ENCODE data around the gene OTC. TPM values are rescaled to one million over a fixed set of nuclear protein-coding genes. Genes with fewer than 3 reads are reported as not detected.

OTC gene
- total RNA-seq, 1 donor from 2014 or later, result 2.7 TPM

GRCh38 chrX:38327007-38327774, 25.2 kb upstream of the OTC start, which contains the start of gene RPGR:
TSS of gene RPGR (minus strand) at chrX:38327509. CDS start at chrX:38327367, 142 bp downstream.
- intact Hi-C loops (cut with DNase I), result no loop called here
- H3K9me3 ChIP-seq, result no peaks in the 10 kb centered on the region
- H3K27ac ChIP-seq, result peak within 1 kb of the TSS; percentile 62
- peak within 1 kb of the TSS; percentile 50 to 54 for H3K4me3 ChIP-seq
- no peaks in the 10 kb centered on the region for H3K36me3 ChIP-seq
- peak in 1 of 2 donors; percentile 89 for DNase-seq (ENCODE audit: extremely low spot score in 2 of 2)
- H3K27me3 ChIP-seq, result no peaks in the 10 kb centered on the region
- no peaks in the 10 kb centered on the region for H3K4me1 ChIP-seq
- TF ChIP-seq POLR2A (IDR thresholded peaks at IDR 0.05), result no peak
- TF ChIP-seq CTCF (IDR thresholded peaks at IDR 0.05), result peak; percentile 21 to 65 (median 41)
- TF ChIP-seq POLR2AphosphoS5 (IDR thresholded peaks at IDR 0.05; ENCODE audit: insufficient read depth in 1 of 2, low read depth in 1 of 2), result peak; percentile 42 to 83

GRCh38 chrX:38327775-38328081, 24.7 kb upstream of the OTC start:
- Histone ChIP-seq H3K9me3 (no peaks in the 10 kb centered on the region), H3K36me3 (no peaks in the 10 kb centered on the region), H3K27me3 (no peaks in the 10 kb centered on the region), H3K4me3 (peak overlapping the region; percentile 50 to 54), H3K4me1 (no peaks in the 10 kb centered on the region), H3K27ac (peak overlapping the region; percentile 62)
- no peak for TF ChIP-seq CTCF (IDR thresholded peaks at IDR 0.05)
- TF ChIP-seq POLR2AphosphoS5 (IDR thresholded peaks at IDR 0.05; ENCODE audit: insufficient read depth in 1 of 2, low read depth in 1 of 2), result no peak
- TF ChIP-seq POLR2A (IDR thresholded peaks at IDR 0.05), result no peak
- intact Hi-C loops (cut with DNase I), result no loop called here
- DNase-seq (ENCODE audit: extremely low spot score in 2 of 2), result no peak

GRCh38 chrX:38332505-38332904, 19.9 kb upstream of the OTC start:
- H3K4me3 ChIP-seq, result no peak overlapping the region
- no peak overlapping the region for H3K27ac ChIP-seq
- no peak for TF ChIP-seq POLR2A (IDR thresholded peaks at IDR 0.05)
- TF ChIP-seq CTCF (IDR thresholded peaks at IDR 0.05), result no peak
- TF ChIP-seq POLR2AphosphoS5 (IDR thresholded peaks at IDR 0.05; ENCODE audit: insufficient read depth in 1 of 2, low read depth in 1 of 2), result no peak
- H3K36me3 ChIP-seq, result no peaks in the 10 kb centered on the region
- no peaks in the 10 kb centered on the region for H3K4me1 ChIP-seq
- intact Hi-C loops (cut with DNase I), result no loop called here
- DNase-seq (ENCODE audit: extremely low spot score in 2 of 2), result no peak
- no peaks in the 10 kb centered on the region for H3K9me3 ChIP-seq
- no peaks in the 10 kb centered on the region for H3K27me3 ChIP-seq

- H3K9me3 ChIP-seq, result no peaks in the 10 kb centered on the region
- H3K4me3 ChIP-seq, result no peak overlapping the region
- H3K36me3 ChIP-seq, result no peaks in the 10 kb centered on the region
- intact Hi-C loops (cut with DNase I), result no loop called here
- no peak for TF ChIP-seq POLR2AphosphoS5 (IDR thresholded peaks at IDR 0.05; ENCODE audit: insufficient read depth in 1 of 2, low read depth in 1 of 2)
- no peak for TF ChIP-seq POLR2A (IDR thresholded peaks at IDR 0.05)
- TF ChIP-seq CTCF (IDR thresholded peaks at IDR 0.05), result no peak
- DNase-seq (ENCODE audit: extremely low spot score in 2 of 2), result no peak
- no peak overlapping the region for H3K27ac ChIP-seq
- H3K27me3 ChIP-seq, result no peaks in the 10 kb centered on the region
- H3K4me1 ChIP-seq, result no peaks in the 10 kb centered on the region
Measured at GRCh38 chrX:38335382-38335781, 17.0 kb upstream of the OTC start.

- intact Hi-C loops (cut with DNase I), result no loop called here
- no peaks in the 10 kb centered on the region for H3K36me3 ChIP-seq
- H3K27me3 ChIP-seq, result no peaks in the 10 kb centered on the region
- DNase-seq (ENCODE audit: extremely low spot score in 2 of 2), result no peak
- no peak for TF ChIP-seq POLR2AphosphoS5 (IDR thresholded peaks at IDR 0.05; ENCODE audit: insufficient read depth in 1 of 2, low read depth in 1 of 2)
- no peak for TF ChIP-seq CTCF (IDR thresholded peaks at IDR 0.05)
- TF ChIP-seq POLR2A (IDR thresholded peaks at IDR 0.05), result no peak
- no peaks in the 10 kb centered on the region for H3K4me1 ChIP-seq
- H3K4me3 ChIP-seq, result no peak overlapping the region
- H3K27ac ChIP-seq, result no peak overlapping the region
- no peaks in the 10 kb centered on the region for H3K9me3 ChIP-seq
Measured at GRCh38 chrX:38336538-38337240, 15.7 kb upstream of the OTC start.

Data from vagina (tissue), 2 donors.